Right atrium auricular region (tissue), 2 donors: ENCODE data around the gene COL25A1. TPM values are rescaled to one million over a fixed set of nuclear protein-coding genes. Genes with fewer than 3 reads are reported as not detected.

ENCODE experiments used
- DNase-seq: peaks from one replicate; pipeline ENCODE4 v3.0.0-alpha.2; 2019; ENCODE audit warnings: low spot score
- H3K27ac ChIP-seq, 2 donors: fragments of 200-600 bp; sonication (generic); 1 replicate in 1 of 2; 2 replicates in 1 of 2; pipeline ENCODE4 v1.5.1; 2016 to 2019
- H3K27me3 ChIP-seq, 2 donors: fragments of 200-600 bp; sonication (generic); one replicate each; pipeline versions ENCODE4 v1.5.1 to v1.6.0; 2017 to 2019
- H3K36me3 ChIP-seq: fragments of 200-600 bp; sonication (generic); one replicate; pipeline ENCODE4 v1.5.1; 2016
- H3K4me1 ChIP-seq, 2 donors: fragments of 200-600 bp; sonication (generic); one replicate each; pipeline versions ENCODE4 v1.5.1 to v1.6.0; 2017 to 2019
- H3K4me3 ChIP-seq, 2 donors: fragments of 200-600 bp; sonication (generic); 1 replicate in 1 of 2; 2 replicates in 1 of 2; pipeline ENCODE4 v1.5.1; 2017 to 2019; ENCODE audit warnings: mild to moderate bottlenecking in 1 of 2, moderate library complexity in 1 of 2
- H3K9me3 ChIP-seq, 2 donors: fragments of 200-600 bp; sonication (generic); one replicate each; pipeline ENCODE4 v1.5.1; 2019
- total RNA-seq, 2 donors: library from RNA; depleted of rRNA; stranded (reverse); fragments of >200 nt; gene quantifications; one replicate each; pipeline ENCODE4 v1.1.0, GENCODE V29; 2016
- TF ChIP-seq, protein P1 (sequence below), 2 donors: fragments of 200-600 bp; sonication (generic); IDR thresholded peaks; one replicate each; pipeline ENCODE4 v1.5.1; 2019; ENCODE audit warnings: antibody characterized with exemption in 2 of 2

Gene COL25A1
- total RNA-seq, 2 donors from 2014 or later: 0.26 to 0.59 TPM

DNA sequence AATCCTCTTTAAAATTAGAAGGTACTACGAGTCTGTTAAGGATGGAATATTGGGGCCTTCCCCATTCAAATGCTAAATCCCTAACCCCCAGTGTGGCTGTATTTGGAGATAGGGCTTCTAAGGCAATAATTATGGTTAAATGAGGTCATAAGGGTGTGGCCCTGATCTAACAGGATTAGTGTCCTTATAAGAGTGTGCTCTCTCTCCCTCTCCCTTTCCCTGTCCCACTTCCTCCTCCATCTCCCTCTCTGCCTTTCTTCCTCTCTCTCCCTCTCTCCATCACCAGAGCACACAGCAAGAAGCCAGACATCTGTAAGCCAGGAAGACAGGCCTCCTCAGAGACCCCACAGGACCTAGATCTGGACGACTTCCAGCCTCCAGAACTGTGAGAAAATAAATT is 116.9 kb downstream of the COL25A1 start:
- Histone ChIP-seq H3K9me3 (no peaks in the 10 kb centered on the region), H3K27ac (peak overlapping the region; percentile 41 to 64), H3K4me1 (peaks cover 0 to 17% of the 10 kb centered on the region in 2 donors), H3K4me3 (no peak overlapping the region), H3K27me3 (no peaks in the 10 kb centered on the region), H3K36me3 (no peaks in the 10 kb centered on the region)
- TF ChIP-seq, protein P1, sequence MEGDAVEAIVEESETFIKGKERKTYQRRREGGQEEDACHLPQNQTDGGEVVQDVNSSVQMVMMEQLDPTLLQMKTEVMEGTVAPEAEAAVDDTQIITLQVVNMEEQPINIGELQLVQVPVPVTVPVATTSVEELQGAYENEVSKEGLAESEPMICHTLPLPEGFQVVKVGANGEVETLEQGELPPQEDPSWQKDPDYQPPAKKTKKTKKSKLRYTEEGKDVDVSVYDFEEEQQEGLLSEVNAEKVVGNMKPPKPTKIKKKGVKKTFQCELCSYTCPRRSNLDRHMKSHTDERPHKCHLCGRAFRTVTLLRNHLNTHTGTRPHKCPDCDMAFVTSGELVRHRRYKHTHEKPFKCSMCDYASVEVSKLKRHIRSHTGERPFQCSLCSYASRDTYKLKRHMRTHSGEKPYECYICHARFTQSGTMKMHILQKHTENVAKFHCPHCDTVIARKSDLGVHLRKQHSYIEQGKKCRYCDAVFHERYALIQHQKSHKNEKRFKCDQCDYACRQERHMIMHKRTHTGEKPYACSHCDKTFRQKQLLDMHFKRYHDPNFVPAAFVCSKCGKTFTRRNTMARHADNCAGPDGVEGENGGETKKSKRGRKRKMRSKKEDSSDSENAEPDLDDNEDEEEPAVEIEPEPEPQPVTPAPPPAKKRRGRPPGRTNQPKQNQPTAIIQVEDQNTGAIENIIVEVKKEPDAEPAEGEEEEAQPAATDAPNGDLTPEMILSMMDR (IDR thresholded peaks at IDR 0.05): no peak
- DNase-seq: no peak

DNA sequence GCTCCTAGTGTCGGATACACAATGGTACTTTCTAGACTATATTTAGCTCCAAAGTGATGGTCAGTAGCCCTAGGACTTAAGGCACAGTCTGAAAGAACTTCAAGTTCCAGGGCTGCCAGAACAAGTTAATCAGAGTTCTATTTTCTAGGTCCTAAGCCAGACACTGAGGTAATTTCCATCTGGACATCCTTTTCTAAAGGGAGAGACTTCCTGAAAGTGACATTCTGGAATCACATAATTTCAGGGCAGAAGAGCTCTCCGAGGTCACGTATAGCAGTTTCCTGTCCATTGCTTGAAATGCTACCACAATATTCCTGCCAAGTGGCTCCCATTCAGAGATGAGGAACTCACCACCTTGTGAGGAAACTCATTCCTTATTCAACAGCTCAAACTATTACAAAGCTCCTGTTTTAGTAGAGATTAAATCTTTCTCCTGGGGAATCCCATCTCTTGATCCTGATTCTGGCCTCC is 117.9 kb downstream of the COL25A1 start:
- Histone ChIP-seq H3K27ac (peak overlapping the region; percentile 41 to 64), H3K27me3 (no peaks in the 10 kb centered on the region), H3K9me3 (no peaks in the 10 kb centered on the region), H3K36me3 (no peaks in the 10 kb centered on the region), H3K4me3 (no peak overlapping the region), H3K4me1 (peaks cover 0 to 17% of the 10 kb centered on the region in 2 donors)
- TF ChIP-seq, protein P1 (IDR thresholded peaks at IDR 0.05): no peak
- no peak for DNase-seq

DNA sequence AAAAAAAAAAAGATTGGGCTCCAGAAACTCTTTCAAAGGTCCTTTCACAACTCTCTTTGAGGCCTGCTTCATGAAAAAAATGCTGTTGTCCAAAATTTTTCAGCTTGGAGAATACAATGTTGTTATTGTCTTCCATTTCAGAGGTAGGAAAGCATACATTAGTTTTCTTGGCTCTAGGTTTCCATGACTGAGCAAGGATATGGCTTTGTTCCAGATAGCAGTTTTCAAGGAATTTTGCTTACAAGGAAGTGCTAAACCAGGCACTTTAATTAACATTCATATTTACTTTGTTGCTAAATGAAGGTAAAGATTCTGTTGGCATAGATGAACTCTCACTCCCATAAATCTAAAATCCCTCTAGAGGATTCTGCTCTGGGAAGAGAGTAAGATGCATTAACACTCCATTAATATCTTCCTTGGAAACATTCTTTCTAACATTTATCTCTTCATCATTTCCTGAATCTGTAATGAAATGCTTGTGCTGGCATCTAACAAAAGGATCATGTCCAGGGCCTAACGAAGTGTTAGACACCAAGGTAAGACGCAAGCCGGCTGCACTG is 118.4 kb downstream of the COL25A1 start:
- DNase-seq: no peak
- Histone ChIP-seq H3K9me3 (no peaks in the 10 kb centered on the region), H3K36me3 (no peaks in the 10 kb centered on the region), H3K4me1 (peaks cover 0 to 17% of the 10 kb centered on the region in 2 donors), H3K4me3 (no peak overlapping the region), H3K27ac (peak overlapping the region; percentile 41 to 64), H3K27me3 (no peaks in the 10 kb centered on the region)
- TF ChIP-seq, protein P1 (IDR thresholded peaks at IDR 0.05): no peak

DNA sequence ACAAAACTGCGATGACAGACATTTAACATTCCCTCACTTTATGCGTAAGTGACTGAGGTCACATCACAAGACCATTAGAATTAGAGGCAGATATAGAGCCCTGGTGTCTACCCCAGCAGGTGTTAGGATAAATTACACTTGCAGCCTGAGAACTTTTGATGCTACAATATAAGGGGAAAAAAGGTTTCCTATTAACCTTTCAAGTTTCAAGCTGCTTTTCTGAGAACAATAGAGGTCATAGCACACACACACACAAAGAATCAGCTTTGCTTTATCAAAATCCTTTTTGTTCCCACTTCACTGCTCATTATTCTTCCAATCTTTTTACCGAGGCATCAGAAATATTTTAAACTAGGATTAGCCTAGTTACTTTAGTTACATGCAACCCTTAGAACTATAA is 119.8 kb downstream of the COL25A1 start:
- no peaks in the 10 kb centered on the region for H3K9me3 ChIP-seq
- DNase-seq: no peak
- H3K4me3 ChIP-seq: no peak overlapping the region
- peaks cover 0 to 17% of the 10 kb centered on the region in 2 donors for H3K4me1 ChIP-seq
- TF ChIP-seq, protein P1 (IDR thresholded peaks at IDR 0.05): no peak
- H3K27ac ChIP-seq: no peak overlapping the region
- no peaks in the 10 kb centered on the region for H3K36me3 ChIP-seq
- H3K27me3 ChIP-seq: no peaks in the 10 kb centered on the region

DNA sequence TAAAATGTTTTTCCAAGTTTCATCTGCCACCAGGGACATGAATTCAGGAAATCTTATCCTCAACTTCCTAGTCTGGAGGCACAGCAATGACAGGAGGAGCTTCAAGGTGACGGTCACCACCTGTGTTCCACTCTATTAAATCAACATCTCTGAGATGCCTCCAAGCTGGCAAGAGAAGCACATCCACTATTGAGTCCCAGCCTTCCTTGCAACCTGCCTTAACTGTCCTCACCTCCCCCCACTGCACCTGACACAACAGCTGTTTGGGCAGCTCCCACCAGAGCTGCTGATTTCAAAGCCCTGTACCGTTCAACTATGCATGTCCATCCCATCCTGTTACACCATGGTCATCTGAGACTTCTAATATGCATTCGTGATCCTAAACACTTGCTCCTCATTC is 123.4 kb downstream of the COL25A1 start:
- TF ChIP-seq, protein P1 (IDR thresholded peaks at IDR 0.05): no peak
- H3K36me3 ChIP-seq: no peaks in the 10 kb centered on the region
- no peak overlapping the region for H3K4me3 ChIP-seq
- no peaks in the 10 kb centered on the region for H3K9me3 ChIP-seq
- H3K4me1 ChIP-seq: peaks cover 0 to 2% of the 10 kb centered on the region in 2 donors
- H3K27ac ChIP-seq: no peak overlapping the region
- DNase-seq: no peak
- no peaks in the 10 kb centered on the region for H3K27me3 ChIP-seq
